IMR-90 (cell line): ENCODE data around the gene ZBTB47. TPM values are rescaled to one million over a fixed set of nuclear protein-coding genes. Genes with fewer than 3 reads are reported as not detected.

Source experiments
- ATAC-seq: fragments of 200-7000 bp; cut with Tn5 transposase; 2 replicates; pipeline ENCODE4 v1.9.1; 2020; ENCODE audit warnings: low read depth, mild to moderate bottlenecking, moderate library complexity
- BruUV-seq: library from RNA; stranded (reverse); fragments of 400-500 nt; replicated peaks from 2 replicates; lab custom pipeline; 2021; lab: Mats Ljungman, UMichigan
- CTCF ChIA-PET: fragments of 300-600 bp; formaldehyde crosslinking; extraction: SDS; loops from one replicate; lab custom pipeline; 2021; ENCODE audit warnings: antibody characterized with exemption; lab: Yijun Ruan, JAX
- POLR2A ChIA-PET: fragments of 300-600 bp; sonication (Branson Sonifier 250); formaldehyde crosslinking; loops from one replicate; lab custom pipeline; 2022; ENCODE audit warnings: antibody characterized with exemption; ENCODE audit not compliant: unreplicated experiment; lab: Charles Lee
- DNase-seq: peaks from one replicate; pipeline ENCODE4 v3.0.0; 2013
- H2AFZ ChIP-seq: replicated peaks from 2 replicates; pipeline ENCODE3; 2013; ENCODE audit warnings: low read length, mild to moderate bottlenecking; ENCODE audit not compliant: poor library complexity
- H2AK5ac ChIP-seq: 2 replicates; pipeline ENCODE4 v1.6.1; 2013; ENCODE audit warnings: low read depth, low read length, inconsistent platforms
- H2AK9ac ChIP-seq: replicated peaks from 2 replicates; pipeline ENCODE3; 2013; ENCODE audit warnings: mild to moderate bottlenecking, low read depth, low read length, moderate library complexity; ENCODE audit not compliant: poor library complexity
- H2BK120ac ChIP-seq: 2 replicates; pipeline ENCODE4 v1.6.1; 2013; ENCODE audit warnings: low read depth, low read length, inconsistent platforms
- H2BK15ac ChIP-seq: 3 replicates; pipeline ENCODE4 v1.6.1; 2013; ENCODE audit warnings: low read depth, low read length, inconsistent platforms
- H2BK20ac ChIP-seq: 2 replicates; pipeline ENCODE4 v1.6.1; 2013; ENCODE audit warnings: low read depth, mild to moderate bottlenecking, inconsistent platforms, low read length, moderate library complexity
- H2BK5ac ChIP-seq: 2 replicates; pipeline ENCODE4 v1.6.1; 2013; ENCODE audit warnings: mild to moderate bottlenecking, low read depth, low read length, inconsistent platforms; ENCODE audit not compliant: poor library complexity, severe bottlenecking
- H3K14ac ChIP-seq: replicated peaks from 2 replicates; pipeline ENCODE4 v1.6.1; 2013; ENCODE audit warnings: low read depth, low read length, inconsistent platforms
- H3K18ac ChIP-seq: 2 replicates; pipeline ENCODE4 v1.6.1; 2013; ENCODE audit warnings: low read depth, low read length, control low read depth
- H3K23ac ChIP-seq: 2 replicates; pipeline ENCODE4 v1.6.1; 2013; ENCODE audit warnings: low read depth, low read length, inconsistent platforms
- H3K27ac ChIP-seq: 2 replicates; pipeline ENCODE4 v1.5.1; 2013; ENCODE audit warnings: mild to moderate bottlenecking, control low read depth, low read length; ENCODE audit not compliant: insufficient read depth
- H3K27me3 ChIP-seq: 2 replicates; pipeline ENCODE4 v1.6.1; 2013; ENCODE audit warnings: low read length; ENCODE audit not compliant: control insufficient read depth, insufficient read depth
- H3K36me3 ChIP-seq: 2 replicates; pipeline ENCODE4 v1.6.1; 2013; ENCODE audit warnings: low read length, mixed read lengths; ENCODE audit not compliant: control insufficient read depth, insufficient read depth
- H3K4ac ChIP-seq: 2 replicates; pipeline ENCODE4 v1.6.1; 2013; ENCODE audit warnings: low read depth, low read length, inconsistent platforms
- H3K4me1 ChIP-seq: 2 replicates; pipeline ENCODE4 v1.6.1; 2013; ENCODE audit warnings: low read length, mixed read lengths; ENCODE audit not compliant: control insufficient read depth, insufficient read depth
- H3K4me2 ChIP-seq: 2 replicates; pipeline ENCODE4 v1.6.1; 2013; ENCODE audit warnings: low read depth, mild to moderate bottlenecking, control low read depth, low read length, moderate library complexity
- H3K4me3 ChIP-seq: 2 replicates; pipeline ENCODE4 v1.5.1; 2013; ENCODE audit warnings: low read depth, mild to moderate bottlenecking, control low read depth, low read length, moderate library complexity; ENCODE audit not compliant: insufficient read depth
- H3K56ac ChIP-seq: 2 replicates; pipeline ENCODE4 v1.6.1; 2013; ENCODE audit warnings: low read length, inconsistent platforms; ENCODE audit not compliant: insufficient read depth; ENCODE audit errors: extremely low read depth
- H3K79me1 ChIP-seq, 2 experiments: 2 replicates each; pipeline ENCODE4 v1.6.1; 2013; ENCODE audit warnings: low read length in 2 of 2, inconsistent platforms in 1 of 2, low read depth in 1 of 2
- H3K9ac ChIP-seq: 2 replicates; pipeline ENCODE4 v1.6.1; 2013; ENCODE audit warnings: low read depth, low read length, control low read depth
- H3K9me1 ChIP-seq: 2 replicates; pipeline ENCODE4 v1.6.1; 2013; ENCODE audit warnings: low read length, inconsistent platforms; ENCODE audit not compliant: insufficient read depth
- H3K9me3 ChIP-seq: 2 replicates; pipeline ENCODE4 v1.6.1; 2013; ENCODE audit warnings: low read length; ENCODE audit not compliant: control insufficient read depth, insufficient read depth
- H4K20me1 ChIP-seq: 2 replicates; pipeline ENCODE4 v1.6.1; 2013; ENCODE audit warnings: low read length, inconsistent platforms; ENCODE audit not compliant: insufficient read depth
- H4K5ac ChIP-seq: 2 replicates; pipeline ENCODE4 v1.6.1; 2013; ENCODE audit warnings: mild to moderate bottlenecking, low read depth, low read length, control low read depth
- H4K8ac ChIP-seq, 2 experiments: 2 replicates each; pipeline ENCODE4 v1.6.1; 2013; ENCODE audit warnings: low read depth in 2 of 2, low read length in 2 of 2, control low read depth in 1 of 2, inconsistent platforms in 1 of 2
- H4K91ac ChIP-seq: 2 replicates; pipeline ENCODE4 v1.6.1; 2013; ENCODE audit warnings: low read depth, low read length, inconsistent platforms; ENCODE audit not compliant: insufficient read depth
- CEBPB ChIP-seq: IDR thresholded peaks from 2 replicates; pipeline ENCODE4 v1.6.1; 2012; ENCODE audit warnings: low read depth, low read length, improper control_type of control experiment
- CTCF ChIP-seq: conservative IDR thresholded peaks from 2 replicates; pipeline ENCODE4 v1.5.1; 2012; ENCODE audit warnings: mild to moderate bottlenecking, low read depth, low read length, improper control_type of control experiment
- FOS ChIP-seq: fragments of 150-350 bp; IDR thresholded peaks from 2 replicates; pipeline ENCODE4 v1.6.1; 2016; ENCODE audit warnings: low read depth, low read length
- MAZ ChIP-seq: IDR thresholded peaks from 2 replicates; pipeline ENCODE4 v1.6.1; 2012; ENCODE audit warnings: low read depth, mild to moderate bottlenecking, low read length, improper control_type of control experiment, moderate library complexity, borderline replicate concordance
- MXI1 ChIP-seq: IDR thresholded peaks from 2 replicates; pipeline ENCODE4 v1.6.1; 2012; ENCODE audit warnings: low read depth, mild to moderate bottlenecking, low read length, moderate library complexity, borderline replicate concordance
- POLR2A ChIP-seq: IDR thresholded peaks from 2 replicates; pipeline ENCODE4 v1.6.1; 2012; ENCODE audit warnings: mild to moderate bottlenecking, low read depth, low read length
- RCOR1 ChIP-seq: IDR thresholded peaks from 2 replicates; pipeline ENCODE4 v1.6.1; 2012; ENCODE audit warnings: mild to moderate bottlenecking, low read length, improper control_type of control experiment; ENCODE audit not compliant: insufficient replicate concordance
- WGBS, 2 experiments: methylation state at CpG; one replicate each; pipeline versions ENCODE4 v1.1.5 to v1.1.7; 2013; ENCODE audit warnings: missing lambda C conversion rate in 2 of 2; ENCODE audit not compliant: insufficient read length in 1 of 2; ENCODE audit errors: extremely low coverage in 2 of 2; 5-methylcytosine and 5-hydroxymethylcytosine counted together
- dilution Hi-C: fragments of 300-500 bp; cut with HindIII; formaldehyde crosslinking; loops from one replicate; pipeline ENCODE4 v1.14.3; 2018; ENCODE audit warnings: low sequenced_read_pairs; ENCODE audit not compliant: unreplicated experiment
- in situ Hi-C: fragments of 300-500 bp; cut with MboI; formaldehyde crosslinking; loops from 3 replicates; pipeline ENCODE4 v1.14.3; 2019; ENCODE audit warnings: low sequenced_read_pairs, inconsistent platforms, mixed read lengths
- intact Hi-C: fragments of 100-400 bp; cut with micrococcal nuclease; formaldehyde crosslinking; loops from 2 replicates; pipeline ENCODE4 v1.10.0; 2022
- polyA plus RNA-seq, 3 experiments: library from polyadenylated mRNA; depleted of rRNA; stranded (reverse); fragments of >200 nt; gene quantifications; 2 replicates each; pipeline ENCODE4 v1.2.3, GENCODE V29; 2012; ENCODE audit warnings: low replicate concordance in 1 of 3
- total RNA-seq: library from RNA; depleted of rRNA; stranded (reverse); fragments of >200 nt; gene quantifications from 2 replicates; pipeline ENCODE4 v1.2.3, GENCODE V29; 2012

Gene ZBTB47
- total and polyA plus RNA-seq, 2 of the 4 experiments (the other 2 are of a cell fraction), result 10.9 to 16.8 TPM

- no peak for TF ChIP-seq RCOR1
Measured at GRCh38 chr3:42652251-42652610, 1.3 kb upstream of the ZBTB47 start (continued).

- intact Hi-C loops (loop anchor here (2.0 to 5.0 kb wide), 2 partner anchors 50 to 92 kb away; partner anchors contain the start of gene NKTR), in situ Hi-C loops (no loop called here), dilution Hi-C loops (no loop called here)
- Histone ChIP-seq H3K36me3 (peaks cover 6% of the 10 kb centered on the region), H3K9me3 (no peaks in the 10 kb centered on the region), H2AK9ac (peak overlapping the region; percentile 94), H3K18ac (peak overlapping the region; percentile 26; the same call in 1 of the 2 replicates), H2AK5ac (peak overlapping the region; percentile 88), H3K9me1 (peaks cover 45% of the 10 kb centered on the region), H3K27ac (peak overlapping the region; percentile 77), H3K9ac (peak overlapping the region; percentile 85), H3K4me1 (peaks cover 35% of the 10 kb centered on the region), H3K56ac (peak overlapping the region; percentile 18; the same call in 1 of the 2 replicates), H2BK15ac (peak overlapping the region; percentile 79; the same call in 2 of the 3 replicates), H4K91ac (peak overlapping the region; percentile 88), H4K5ac (peak overlapping the region; percentile 28), H3K79me1 (peaks cover 31 to 82% of the 10 kb centered on the region in 2 experiments), H3K4me2 (peak overlapping the region; percentile 95), H4K20me1 (peaks cover 32% of the 10 kb centered on the region), H3K27me3 (no peaks in the 10 kb centered on the region), H4K8ac (peak overlapping the region; percentile 52 to 83; a peak in 3 of 4 replicates), H2BK20ac (peak overlapping the region; percentile 32), H3K4me3 (peak overlapping the region; percentile 70), H2BK5ac (peak overlapping the region; percentile 77), H3K4ac (peak overlapping the region; percentile 88), H2AFZ (peak overlapping the region; percentile 92), H2BK120ac (peak overlapping the region; percentile 68), H3K14ac (peak overlapping the region; percentile 72), H3K23ac (peak overlapping the region; percentile 81)
- ATAC-seq (peak; percentile 45), DNase-seq (peak; percentile 78)
- no TSS peak for BruUV-seq
- ChIA-PET CTCF (interaction anchor here (1.3 to 2.5 kb wide), 3 partner anchors 11 to 19 kb away, joined by 4 to 6 read pairs (median 5); no protein-coding TSS in a partner anchor), POLR2A (no interaction called here)
- whole genome bisulfite sequencing, 2 experiments, result 0% methylated on average over 2 of the region's 7 CpGs; no CpG with 5 or more reads in 1 of the 2 experiments
- TF ChIP-seq CEBPB, result no peak
- peak; percentile 59; the same call in 1 of the 2 replicates for TF ChIP-seq MAZ
- peak; percentile 54; the same call in 1 of the 2 replicates for TF ChIP-seq MXI1
- peak; percentile 33; the same call in 1 of the 2 replicates for TF ChIP-seq FOS
- peak; percentile 58; the same call in 1 of the 2 replicates for TF ChIP-seq POLR2A
- no peak for TF ChIP-seq CTCF
Measured at GRCh38 chr3:42652611-42653302, 740 bp upstream of the ZBTB47 start.
